GM12878 (cell line): ENCODE measurements around the gene TMEM30A.

Source experiments
- IRF5 ChIP-seq: fragments of 450-650 bp; IDR thresholded peaks from 2 replicates; pipeline ENCODE4 v1.6.1; 2017; ENCODE audit warnings: borderline replicate concordance
- POLR2AphosphoS5 ChIP-seq: IDR thresholded peaks from 2 replicates; pipeline ENCODE4 v1.6.1; 2011; ENCODE audit warnings: mild to moderate bottlenecking, low read length, inconsistent platforms
- RBBP5 ChIP-seq: fragments of 200-600 bp; sonication (generic); conservative IDR thresholded peaks from 2 replicates; pipeline ENCODE4 v1.6.1; 2016
- SIN3A ChIP-seq: IDR thresholded peaks from 2 replicates; pipeline ENCODE4 v1.6.1; 2012; ENCODE audit warnings: low read depth, low read length, improper control_type of control experiment
- TCF12 ChIP-seq: IDR thresholded peaks from 2 replicates; pipeline ENCODE4 v1.6.1; 2011; ENCODE audit warnings: low read depth, mild to moderate bottlenecking, low read length
- YY1 ChIP-seq: IDR thresholded peaks from 2 replicates; pipeline ENCODE4 v1.6.1; 2011; ENCODE audit warnings: low read depth, mild to moderate bottlenecking, low read length
- TF ChIP-seq, protein P1 (sequence below), 3 experiments: IDR thresholded peaks in 2 of 3; conservative IDR thresholded peaks in 1 of 3; 2 replicates each; pipeline ENCODE4 v1.5.1; 2011; ENCODE audit warnings: low read depth in 3 of 3, low read length in 3 of 3, mild to moderate bottlenecking in 3 of 3, control low read depth in 2 of 3, moderate library complexity in 2 of 3, inconsistent platforms in 1 of 3, mixed read lengths in 1 of 3; ENCODE audit not compliant: control insufficient read depth in 2 of 3, insufficient read depth in 1 of 3; ENCODE audit errors: extremely low read depth in 1 of 3

GRCh38 chr6:75272145-75272840 lies 12.3 kb downstream of the TMEM30A start:
- TF ChIP-seq POLR2AphosphoS5 (no peak), IRF5 (no peak), YY1 (no peak), SIN3A (no peak), TCF12 (no peak), RBBP5 (no peak)
- TF ChIP-seq, protein P1, sequence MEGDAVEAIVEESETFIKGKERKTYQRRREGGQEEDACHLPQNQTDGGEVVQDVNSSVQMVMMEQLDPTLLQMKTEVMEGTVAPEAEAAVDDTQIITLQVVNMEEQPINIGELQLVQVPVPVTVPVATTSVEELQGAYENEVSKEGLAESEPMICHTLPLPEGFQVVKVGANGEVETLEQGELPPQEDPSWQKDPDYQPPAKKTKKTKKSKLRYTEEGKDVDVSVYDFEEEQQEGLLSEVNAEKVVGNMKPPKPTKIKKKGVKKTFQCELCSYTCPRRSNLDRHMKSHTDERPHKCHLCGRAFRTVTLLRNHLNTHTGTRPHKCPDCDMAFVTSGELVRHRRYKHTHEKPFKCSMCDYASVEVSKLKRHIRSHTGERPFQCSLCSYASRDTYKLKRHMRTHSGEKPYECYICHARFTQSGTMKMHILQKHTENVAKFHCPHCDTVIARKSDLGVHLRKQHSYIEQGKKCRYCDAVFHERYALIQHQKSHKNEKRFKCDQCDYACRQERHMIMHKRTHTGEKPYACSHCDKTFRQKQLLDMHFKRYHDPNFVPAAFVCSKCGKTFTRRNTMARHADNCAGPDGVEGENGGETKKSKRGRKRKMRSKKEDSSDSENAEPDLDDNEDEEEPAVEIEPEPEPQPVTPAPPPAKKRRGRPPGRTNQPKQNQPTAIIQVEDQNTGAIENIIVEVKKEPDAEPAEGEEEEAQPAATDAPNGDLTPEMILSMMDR (IDR thresholded peaks at IDR 0.05 in 2 of 3, conservative IDR thresholded peaks at IDR 0.05 in 1 of 3; ENCODE audit: control insufficient read depth in 2 of 3, extremely low read depth in 1 of 3, insufficient read depth in 1 of 3, low read depth in 3 of 3, low read length in 3 of 3), result no peak
